A673 (cell line): ENCODE data around the gene S100A12. TPM values are rescaled to one million over a fixed set of nuclear protein-coding genes. Genes with fewer than 3 reads are reported as not detected.
"Not testable (repeated sequence)": the region's sequence is repeated elsewhere in the genome, so short reads cannot be mapped to it uniquely, and the experiment has no call there.

Experiments
- BruUV-seq: library from RNA; stranded (reverse); fragments of 400-500 nt; replicated peaks from 2 replicates; lab custom pipeline; 2021; lab: Mats Ljungman, UMichigan
- CTCF ChIA-PET: fragments of 300-600 bp; sonication (Branson Sonifier 250); formaldehyde crosslinking; loops from one replicate; lab custom pipeline; 2022; ENCODE audit warnings: antibody characterized with exemption; lab: Charles Lee
- POLR2A ChIA-PET: fragments of 300-600 bp; sonication (Branson Sonifier 250); formaldehyde crosslinking; loops from one replicate; lab custom pipeline; 2022; ENCODE audit warnings: antibody characterized with exemption; ENCODE audit not compliant: low non-redundant PET; lab: Charles Lee
- DNase-seq: peaks from one replicate; pipeline ENCODE4 v3.0.0-alpha.2; 2015; ENCODE audit warnings: low spot score
- H3K27ac ChIP-seq: fragments of 200-600 bp; sonication (generic); 2 replicates; pipeline ENCODE4 v1.5.1; 2016; ENCODE audit warnings: mixed run types, low read depth, mild to moderate bottlenecking, mixed read lengths, antibody characterized with exemption, low read length; ENCODE audit not compliant: poor library complexity, severe bottlenecking
- H3K27me3 ChIP-seq: fragments of 200-600 bp; sonication (generic); replicated peaks from 2 replicates; pipeline ENCODE4 v1.6.1; 2017; ENCODE audit warnings: mixed run types, low read depth, mild to moderate bottlenecking, mixed read lengths, antibody characterized with exemption, low read length; ENCODE audit not compliant: insufficient read depth, poor library complexity
- H3K36me3 ChIP-seq: fragments of 200-600 bp; sonication (generic); 2 replicates; pipeline ENCODE4 v1.6.1; 2016; ENCODE audit warnings: mixed run types, mild to moderate bottlenecking, mixed read lengths, antibody characterized with exemption, low read length; ENCODE audit not compliant: insufficient read depth, poor library complexity, severe bottlenecking
- H3K4me1 ChIP-seq: fragments of 200-600 bp; sonication (generic); 2 replicates; pipeline ENCODE4 v1.6.1; 2017; ENCODE audit warnings: mixed run types, mild to moderate bottlenecking, mixed read lengths, antibody characterized with exemption, low read length; ENCODE audit not compliant: insufficient read depth, poor library complexity, severe bottlenecking
- H3K4me3 ChIP-seq: fragments of 200-600 bp; sonication (generic); 2 replicates; pipeline ENCODE4 v1.5.1; 2016; ENCODE audit warnings: low read depth, mixed run types, mild to moderate bottlenecking, mixed read lengths, low read length; ENCODE audit not compliant: poor library complexity, severe bottlenecking
- H3K9me3 ChIP-seq: fragments of 200-600 bp; sonication (generic); 2 replicates; pipeline ENCODE4 v1.6.1; 2016; ENCODE audit warnings: mixed run types, low read depth, mild to moderate bottlenecking, mixed read lengths, antibody characterized with exemption, low read length; ENCODE audit not compliant: poor library complexity, severe bottlenecking
- CTCF ChIP-seq: fragments of 300-800, 200-600 bp; sonication (generic); conservative IDR thresholded peaks from 2 replicates; pipeline ENCODE4 v1.5.1; 2017; ENCODE audit warnings: low read depth, mild to moderate bottlenecking, antibody characterized with exemption, low read length, moderate library complexity, mixed read lengths
- EZH2 ChIP-seq: fragments of 200-600 bp; sonication (generic); IDR thresholded peaks from 2 replicates; pipeline ENCODE4 v1.6.1; 2017; ENCODE audit warnings: borderline replicate concordance, low read depth, mild to moderate bottlenecking, mixed read lengths, antibody characterized with exemption, low read length; ENCODE audit not compliant: poor library complexity, severe bottlenecking
- intact Hi-C: fragments of 100-400 bp; cut with micrococcal nuclease; formaldehyde crosslinking; loops from one replicate; pipeline ENCODE4 v1.10.0; 2022; ENCODE audit not compliant: unreplicated experiment
- total RNA-seq: library from RNA; stranded (reverse); gene quantifications from 2 replicates; pipeline ENCODE4 v1.2.3, GENCODE V29; 2021

Gene S100A12
- total RNA-seq, 1 experiment from 2014 or later = not detected

DNA sequence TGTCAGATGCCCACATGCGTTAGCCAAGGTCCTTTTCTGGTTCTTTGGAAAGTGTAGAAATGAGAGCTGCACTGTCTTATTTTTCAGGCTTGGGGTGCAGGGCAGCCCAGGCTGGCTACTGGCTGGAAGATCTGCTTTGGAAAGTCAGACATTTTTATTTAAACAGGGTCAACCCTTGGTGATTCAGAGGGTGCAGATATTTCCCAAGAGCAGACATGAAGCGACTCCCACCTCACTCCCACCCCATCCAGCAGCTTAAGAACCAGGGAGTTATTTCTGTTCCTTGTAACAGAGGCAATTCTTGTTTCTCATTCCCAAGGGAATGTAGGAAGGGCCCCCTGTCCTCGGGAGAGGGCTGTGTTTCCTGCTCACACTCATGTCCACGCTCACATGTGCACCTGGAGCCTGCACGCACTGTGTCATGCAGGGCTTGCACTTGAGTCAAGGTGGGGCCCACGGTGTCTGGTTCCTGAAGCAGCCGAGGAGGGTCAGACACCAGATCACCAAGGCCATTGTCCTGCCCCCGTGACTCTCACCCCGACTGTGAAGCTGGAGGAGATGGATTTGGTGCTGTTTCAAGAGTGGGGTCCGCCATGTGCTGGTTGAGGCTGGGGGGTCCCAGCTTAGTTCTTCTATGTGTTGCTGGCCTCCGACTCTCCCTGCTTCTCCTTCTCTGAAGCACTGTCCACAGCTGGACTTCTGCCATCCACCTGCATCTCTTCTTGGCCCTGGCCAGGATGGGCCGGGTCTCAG is 41.9 kb upstream of the S100A12 start:
- H3K27ac ChIP-seq = no peak overlapping the region
- no peak for DNase-seq
- no TSS peak for BruUV-seq
- H3K27me3 ChIP-seq = peaks cover 14% of the 10 kb centered on the region
- ChIA-PET CTCF (no interaction called here), POLR2A (no interaction called here)
- no peaks in the 10 kb centered on the region for H3K4me1 ChIP-seq
- H3K36me3 ChIP-seq = no peaks in the 10 kb centered on the region
- TF ChIP-seq CTCF = no peak
- H3K4me3 ChIP-seq = no peak overlapping the region
- no peaks in the 10 kb centered on the region for H3K9me3 ChIP-seq
- intact Hi-C loops = no loop called here

DNA sequence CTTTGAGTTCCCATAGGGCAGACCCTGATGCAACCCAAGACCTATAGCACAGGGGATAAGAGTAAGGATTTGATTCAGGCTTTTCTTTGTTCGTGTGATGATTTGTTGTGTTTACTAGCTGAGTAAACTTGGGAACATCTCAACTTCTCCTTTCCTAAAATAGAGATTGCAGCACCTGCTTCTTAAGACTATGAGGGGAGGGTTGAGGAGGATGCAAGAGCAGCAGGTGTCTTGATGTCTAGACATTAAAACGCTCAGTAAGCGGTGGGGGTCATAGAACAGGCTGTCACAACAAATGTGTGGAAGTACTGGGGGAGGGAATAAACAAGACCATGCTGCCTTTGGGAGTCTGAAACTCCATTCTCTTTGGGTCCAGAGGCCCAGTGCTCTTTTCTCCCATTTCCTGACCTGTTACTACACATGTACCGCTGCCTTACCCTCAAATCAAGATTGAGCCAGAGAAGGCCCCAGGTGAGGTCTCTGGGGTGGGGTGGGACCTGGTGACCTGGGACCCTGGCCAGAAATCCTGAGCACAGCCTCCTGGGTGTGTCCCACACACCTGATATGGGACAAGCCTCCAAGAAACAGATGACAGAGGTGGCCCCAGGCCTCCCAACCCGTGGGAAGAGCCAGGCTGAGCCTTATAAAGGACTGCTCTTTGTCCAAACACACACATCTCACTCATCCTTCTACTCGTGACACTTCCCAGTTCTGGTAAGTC is 40.6 kb upstream of the S100A12 start, which contains the start of gene S100A7A:
TSS of gene S100A7A (plus strand) at position 671 of the 721 bp plus-strand sequence. CDS start 1,563 bp downstream, outside the sequence.
- TF ChIP-seq CTCF (no peak), EZH2 (no peak)
- no TSS peak for BruUV-seq
- Histone ChIP-seq H3K27me3 (peaks cover 14% of the 10 kb centered on the region), H3K4me3 (no peak within 1 kb of the TSS), H3K4me1 (no peaks in the 10 kb centered on the region), H3K36me3 (no peaks in the 10 kb centered on the region), H3K9me3 (no peaks in the 10 kb centered on the region), H3K27ac (no peak within 1 kb of the TSS)
- POLR2A ChIA-PET = no interaction called here
- intact Hi-C loops = no loop called here
- DNase-seq = no peak
- CTCF ChIA-PET = interaction anchor here (0.6 kb wide), 1 partner anchor 172 kb away, joined by 5 read pairs; no protein-coding TSS in a partner anchor

DNA sequence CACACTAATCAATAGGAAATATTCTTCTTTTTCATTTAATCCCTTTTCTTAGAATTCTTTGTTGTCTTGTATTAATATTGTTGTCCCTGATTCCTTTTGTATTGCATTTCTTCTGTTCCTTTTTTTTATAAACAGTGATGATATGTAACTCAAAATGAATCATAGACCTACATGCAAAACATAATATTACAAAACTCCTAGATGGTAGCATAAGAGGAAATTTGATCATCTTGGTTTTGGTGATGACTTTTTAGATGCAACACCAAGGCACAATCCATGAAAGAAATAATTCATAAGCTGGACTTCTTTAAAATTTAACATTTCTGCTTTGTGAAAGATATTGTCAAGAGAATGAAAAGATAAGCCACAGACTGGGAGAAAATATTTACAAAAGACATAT is 38.5 kb upstream of the S100A12 start:
- POLR2A ChIA-PET, DNase-seq, H3K27ac ChIP-seq, BruUV-seq, CTCF ChIA-PET, H3K9me3 ChIP-seq, H3K4me1 ChIP-seq, H3K36me3 ChIP-seq, H3K4me3 ChIP-seq, intact Hi-C loops: not testable (repeated sequence)
- peaks cover 14% of the 10 kb centered on the region for H3K27me3 ChIP-seq

- H3K27ac ChIP-seq, BruUV-seq, CTCF ChIA-PET, H3K4me1 ChIP-seq, intact Hi-C loops, H3K36me3 ChIP-seq, H3K4me3 ChIP-seq, DNase-seq, POLR2A ChIA-PET, H3K9me3 ChIP-seq: not testable (repeated sequence)
- peaks cover 15% of the 10 kb centered on the region for H3K27me3 ChIP-seq
Measured at GRCh38 chr1:153407274-153407673, 31.9 kb upstream of the S100A12 start.

- CTCF ChIA-PET, intact Hi-C loops, POLR2A ChIA-PET, H3K36me3 ChIP-seq, H3K4me1 ChIP-seq, DNase-seq, H3K9me3 ChIP-seq, H3K27ac ChIP-seq, H3K4me3 ChIP-seq, BruUV-seq: not testable (repeated sequence)
- H3K27me3 ChIP-seq = peaks cover 28% of the 10 kb centered on the region
Measured at GRCh38 chr1:153405825-153406599, 30.6 kb upstream of the S100A12 start.
